HG02981 (cell line): Measurements from ENCODE around the gene SOX13.

Experiments used
- ATAC-seq: cut with Tn5 transposase; IDR thresholded peaks from one replicate; pipeline ENCODE4 v1.9.1; 2021; ENCODE audit warnings: mild to moderate bottlenecking, moderate library complexity; ENCODE audit not compliant: unreplicated experiment

Gene SOX13

DNA sequence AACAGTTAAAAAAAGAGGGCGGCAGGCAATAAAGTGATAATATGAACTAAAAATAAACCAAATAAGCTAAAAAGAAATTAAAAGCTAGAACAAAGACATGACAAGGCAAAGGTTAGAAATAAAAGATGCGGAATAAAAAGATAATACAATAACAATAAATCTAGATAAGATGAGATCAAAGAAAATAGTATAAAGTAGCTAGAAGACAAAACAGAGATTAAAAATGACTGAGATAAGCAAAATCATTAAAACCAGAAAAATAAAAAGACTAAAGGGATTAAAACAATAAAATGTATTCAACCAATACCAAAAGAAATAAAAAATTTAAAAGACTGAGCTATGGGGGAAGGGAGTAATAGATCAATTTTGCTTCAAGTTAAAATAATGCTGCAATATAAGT lies 10.8 kb upstream of the SOX13 start:
- ATAC-seq = no peak

DNA sequence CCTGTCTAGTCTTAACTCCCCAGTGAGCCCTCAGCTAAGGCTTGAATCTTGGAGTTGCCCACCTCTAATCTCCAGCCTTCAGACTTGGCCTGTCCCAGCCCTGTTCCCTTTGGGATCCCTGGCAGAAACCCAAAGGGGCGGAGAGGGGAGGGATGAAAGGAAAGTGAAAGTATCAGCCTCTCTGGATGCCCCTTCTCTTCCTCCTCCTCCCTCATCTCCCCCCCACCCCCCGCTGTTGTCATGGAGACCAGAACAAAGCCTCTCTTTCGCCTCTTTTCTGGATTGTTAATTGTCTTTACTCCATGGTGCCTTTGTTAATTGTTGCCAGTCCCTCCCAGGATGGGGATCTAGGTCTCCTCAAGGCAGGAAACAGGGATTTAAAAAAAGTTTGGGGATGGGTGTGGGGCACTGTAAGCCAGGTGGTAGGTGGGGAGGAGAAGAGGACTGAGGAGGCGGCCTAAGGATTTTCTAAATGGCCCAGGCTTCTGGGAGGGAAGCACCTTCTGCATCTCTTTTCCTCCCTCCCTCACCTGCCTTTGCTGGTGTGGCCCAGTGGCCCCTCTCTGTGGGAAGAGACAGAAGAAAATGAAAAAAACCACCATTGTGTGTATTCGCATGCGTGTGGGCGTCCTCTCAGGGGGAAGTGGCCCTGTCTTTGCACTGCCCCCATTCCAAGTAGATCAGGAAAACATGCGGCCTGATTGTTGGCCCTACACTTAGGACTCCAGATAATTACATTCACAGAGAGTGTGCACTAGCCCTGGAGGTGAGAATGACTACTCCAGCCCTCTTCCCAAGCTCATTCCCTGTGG lies 7.5 kb upstream of the SOX13 start:
- no peak for ATAC-seq

DNA sequence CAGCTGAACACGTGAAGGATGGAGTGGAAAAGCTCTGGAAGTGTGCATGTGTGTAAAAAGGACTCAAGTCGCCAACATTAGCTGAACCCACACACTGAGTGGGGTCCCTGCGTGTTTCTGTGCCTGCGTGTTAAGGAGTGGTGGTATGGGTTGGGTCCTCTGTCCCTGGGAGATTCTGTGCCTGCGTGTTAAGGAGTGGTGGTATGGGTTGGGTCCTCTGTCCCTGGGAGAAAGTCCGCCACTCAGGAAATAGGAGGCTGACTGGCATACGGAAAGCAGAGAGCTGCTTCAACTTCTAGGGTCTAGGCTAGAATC lies 7.0 kb upstream of the SOX13 start:
- ATAC-seq = no peak

DNA sequence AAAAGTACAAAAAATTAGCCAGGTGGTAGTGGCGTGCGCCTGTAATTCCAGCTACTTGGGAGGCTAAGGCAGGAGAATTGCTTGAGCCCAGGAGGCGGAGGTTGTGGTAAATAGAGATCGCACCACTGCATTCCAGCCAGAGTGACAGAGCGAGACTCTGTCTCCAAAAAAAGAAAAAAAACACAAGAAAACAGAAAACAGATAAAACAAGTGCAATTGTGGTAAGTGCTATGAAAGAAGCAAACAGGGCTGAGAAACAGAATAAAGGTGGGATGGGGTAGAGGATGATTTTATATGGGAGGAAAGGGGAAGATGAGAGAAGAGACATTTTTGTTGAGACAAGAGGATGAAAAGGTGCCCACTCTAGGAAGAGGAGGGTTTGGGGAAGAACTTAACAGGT lies 5.0 kb upstream of the SOX13 start:
- ATAC-seq = no peak

DNA sequence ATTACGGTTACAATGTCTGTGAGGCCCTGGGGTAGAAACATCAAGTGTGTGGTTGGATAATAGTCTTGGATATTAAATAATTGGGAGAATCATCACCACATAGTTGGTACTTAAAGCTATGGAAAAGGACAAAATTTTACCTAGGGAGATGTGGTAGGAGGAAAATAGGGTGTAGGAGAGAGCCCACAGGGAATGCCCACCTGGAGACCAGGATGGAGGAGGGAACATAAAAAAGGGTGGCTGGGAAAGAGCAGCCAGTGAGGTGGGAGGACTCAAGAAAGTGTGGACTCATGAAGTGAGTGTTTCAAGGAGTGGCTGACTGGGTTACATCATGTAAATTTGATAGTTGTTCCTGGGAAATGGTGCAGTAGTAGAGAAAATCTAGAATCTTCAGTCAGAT lies 3.0 kb upstream of the SOX13 start:
- ATAC-seq = no peak

DNA sequence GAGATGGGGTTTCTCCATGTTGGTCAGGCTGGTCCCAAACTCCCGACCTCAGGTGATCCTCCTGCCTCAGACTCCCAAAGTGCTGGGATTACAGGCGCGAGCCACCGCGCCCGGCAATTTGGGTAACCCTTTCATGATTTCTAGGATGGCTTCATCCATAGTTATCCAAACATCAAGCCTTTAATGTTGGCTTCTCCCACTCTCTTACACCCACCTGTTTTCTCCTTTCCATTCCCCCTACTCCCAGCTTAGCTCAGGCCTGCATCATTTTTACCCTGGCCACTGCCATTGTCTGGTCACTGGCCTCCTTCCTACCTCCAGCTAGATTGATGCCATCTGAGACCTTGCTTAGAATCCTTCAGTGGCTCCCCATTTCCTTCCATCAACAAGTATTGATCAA lies 2.0 kb upstream of the SOX13 start:
- ATAC-seq = no peak

DNA sequence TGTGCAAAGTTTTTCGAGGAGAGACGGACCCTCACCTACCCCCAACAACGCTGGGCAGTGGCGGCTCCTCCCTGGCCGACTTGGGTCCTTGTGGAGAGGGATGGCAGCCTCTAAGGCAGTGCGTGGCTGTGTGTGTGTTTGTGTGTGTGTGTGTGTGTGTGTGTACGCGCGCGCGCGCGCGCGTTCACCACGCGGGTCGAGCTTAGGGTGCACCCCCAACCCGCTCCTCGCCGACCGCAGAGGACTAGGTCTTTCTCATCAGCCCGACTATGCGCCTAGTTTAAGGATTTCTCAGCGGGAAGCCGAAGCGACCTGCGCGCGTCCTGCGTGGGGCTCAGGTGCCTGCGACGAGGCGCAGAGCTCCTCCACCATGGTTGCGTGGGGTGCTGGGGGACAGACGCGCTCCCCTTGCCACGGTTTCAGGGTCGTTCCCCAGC lies 940 bp downstream of the SOX13 start:
- no peak for ATAC-seq

DNA sequence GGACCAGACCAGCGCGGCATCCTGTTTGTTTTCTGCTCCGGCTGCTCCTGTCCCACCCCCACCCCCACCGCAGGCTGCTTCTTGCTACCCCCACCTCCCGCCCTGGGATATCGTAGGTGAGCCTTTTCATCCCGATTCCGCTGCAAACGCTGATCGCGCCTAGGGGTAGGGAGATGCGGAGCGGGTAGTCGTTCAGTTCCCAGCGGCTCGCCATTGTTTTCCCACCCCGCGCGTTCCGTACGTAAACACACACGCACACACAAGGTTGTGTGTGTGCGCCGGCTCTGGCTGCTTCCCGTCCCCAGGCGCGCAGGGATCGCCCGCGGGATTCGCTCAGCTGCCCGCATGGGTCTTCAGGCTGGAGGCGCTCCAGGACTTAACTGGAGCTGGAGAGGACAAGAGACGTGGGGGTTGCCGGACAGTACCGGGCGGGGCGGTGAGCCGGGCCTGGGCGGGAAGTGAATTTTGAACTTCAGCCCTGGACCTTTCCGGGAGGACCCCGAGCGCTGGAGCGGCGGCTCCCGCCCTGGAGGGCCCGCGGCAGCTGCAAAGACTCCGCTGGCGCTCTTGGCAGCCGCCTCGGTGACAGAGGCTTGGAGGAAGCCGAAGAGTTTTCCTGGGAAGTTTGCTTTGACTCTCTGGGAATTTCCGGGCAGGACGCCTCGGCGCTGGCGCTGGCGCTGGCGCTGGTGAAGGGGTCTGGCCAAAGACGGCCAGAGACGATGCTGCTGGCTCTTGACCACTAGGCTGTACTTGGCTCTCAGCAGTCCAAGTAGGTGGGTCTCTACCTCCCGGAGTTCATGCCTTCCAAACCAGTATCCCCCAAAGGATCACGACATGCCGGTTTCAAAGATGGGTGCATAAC lies 1.6 kb downstream of the SOX13 start:
- ATAC-seq = no peak

DNA sequence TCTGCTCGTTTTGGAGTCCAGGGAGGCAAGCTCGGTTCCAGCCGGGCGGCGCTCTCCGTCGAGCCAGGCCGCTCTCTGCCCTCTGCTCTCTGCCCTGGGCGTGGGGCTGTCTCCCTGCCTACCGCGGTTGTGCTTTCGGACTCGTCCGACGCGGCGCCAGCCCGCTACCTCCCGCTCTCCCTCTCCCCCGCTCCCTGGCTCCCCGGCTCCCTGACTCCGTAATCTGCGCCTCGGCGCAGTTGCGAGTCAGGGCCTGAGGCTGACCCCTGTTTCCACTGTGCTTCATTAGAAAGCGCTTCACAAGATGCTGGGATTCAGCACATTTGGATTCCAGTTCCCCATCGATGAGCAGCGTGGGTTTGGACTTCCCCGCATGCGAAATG lies 2.2 kb downstream of the SOX13 start:
- ATAC-seq = no peak

DNA sequence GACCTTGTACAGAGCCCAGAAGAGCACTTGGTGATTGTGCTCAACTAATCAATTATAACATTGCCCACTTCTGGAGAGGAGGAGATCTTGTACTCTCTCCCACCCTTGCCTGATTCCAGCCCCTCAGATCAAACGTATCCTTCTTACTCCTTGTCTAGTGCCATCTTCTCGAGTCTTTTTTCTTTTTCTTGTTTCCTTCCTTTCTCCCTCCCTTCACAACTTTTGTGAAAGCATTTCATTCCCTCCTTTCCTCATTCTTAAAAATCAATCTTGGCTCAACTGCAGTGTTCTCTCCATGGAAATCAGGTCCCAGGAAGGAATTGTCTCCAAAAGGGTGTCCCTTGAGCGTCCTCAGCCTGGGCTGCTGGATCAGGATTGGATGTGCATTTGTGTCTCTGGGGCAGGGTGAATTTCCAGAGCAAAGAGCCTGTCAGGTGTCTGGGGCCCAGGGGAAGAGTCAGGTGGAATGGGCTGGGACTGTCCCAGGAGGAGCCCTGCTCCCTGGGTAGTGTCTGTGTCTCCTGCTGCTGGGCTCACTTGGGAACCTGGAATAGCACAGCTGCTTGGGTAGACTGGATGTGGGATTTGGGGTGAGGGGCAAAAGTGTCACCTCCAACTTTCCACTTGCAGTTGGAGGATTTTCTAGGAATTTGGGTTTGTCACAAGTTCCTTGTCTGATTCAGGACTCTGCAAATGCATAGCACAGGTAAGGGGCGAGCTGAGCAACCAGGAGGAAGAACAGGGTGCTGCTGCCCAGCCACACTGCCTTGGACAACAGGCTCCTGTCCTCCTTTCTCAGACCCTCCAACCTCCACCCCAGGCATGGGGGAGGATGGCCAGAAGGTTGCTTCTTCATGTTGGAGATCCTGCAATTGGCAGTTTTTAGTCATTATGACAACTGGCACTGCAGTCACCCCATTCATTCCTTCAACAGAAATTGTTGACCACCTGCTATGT lies 3.3 kb downstream of the SOX13 start:
- no peak for ATAC-seq

DNA sequence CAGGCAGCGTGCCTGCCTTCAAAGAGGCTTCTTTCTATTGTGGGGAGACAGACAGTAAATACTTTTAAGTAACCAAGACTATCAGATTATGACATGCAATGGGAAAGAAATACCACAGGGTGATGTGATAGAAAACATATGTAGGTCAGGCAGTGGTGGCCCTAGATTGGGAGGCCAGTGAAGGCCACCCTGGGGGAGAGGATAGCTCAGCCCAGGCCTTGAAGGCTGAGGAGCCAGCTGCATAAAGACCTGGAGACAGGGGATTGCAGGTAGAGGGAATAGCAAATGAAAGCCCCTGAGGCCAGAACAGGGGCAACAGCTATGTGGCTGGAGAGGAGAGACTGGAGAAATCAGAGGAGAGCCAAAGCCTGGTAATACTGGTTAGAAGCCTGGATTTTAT lies 4.0 kb downstream of the SOX13 start:
- ATAC-seq = no peak

DNA sequence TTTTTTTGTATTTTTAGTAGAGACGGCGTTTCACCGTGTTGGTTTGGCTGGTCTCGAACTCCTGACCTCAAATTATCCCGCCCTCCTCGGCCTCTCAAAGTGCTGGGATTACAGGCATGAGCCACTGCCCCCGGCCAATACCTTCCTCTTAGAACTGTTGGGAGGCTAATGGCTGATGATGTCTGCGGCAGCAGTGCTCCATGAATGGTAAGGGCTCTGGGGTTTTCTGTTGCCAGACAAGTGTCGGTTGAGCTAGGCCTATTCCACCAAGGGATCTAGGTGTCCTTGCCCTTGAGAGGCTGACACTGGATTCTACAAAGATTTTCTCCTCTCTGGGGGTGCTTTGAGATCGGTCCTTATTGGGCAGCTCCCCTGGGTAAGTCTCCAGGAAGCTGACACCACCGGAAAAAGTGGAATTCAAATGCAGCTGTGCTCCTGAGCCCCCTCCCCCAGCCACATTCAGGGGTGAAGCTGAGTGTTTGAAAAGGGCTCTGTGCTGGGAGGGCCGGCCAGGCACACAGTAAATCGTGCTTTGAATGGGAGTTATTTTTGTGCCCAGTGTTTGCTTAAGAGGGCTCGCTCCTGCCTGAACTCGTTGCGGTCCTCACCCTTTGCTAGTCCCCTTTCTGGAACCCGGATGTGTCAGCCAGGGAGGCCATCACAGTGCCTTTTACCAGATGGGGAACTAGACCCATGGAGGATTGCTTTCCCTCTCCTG lies 5.2 kb downstream of the SOX13 start:
- no peak for ATAC-seq

DNA sequence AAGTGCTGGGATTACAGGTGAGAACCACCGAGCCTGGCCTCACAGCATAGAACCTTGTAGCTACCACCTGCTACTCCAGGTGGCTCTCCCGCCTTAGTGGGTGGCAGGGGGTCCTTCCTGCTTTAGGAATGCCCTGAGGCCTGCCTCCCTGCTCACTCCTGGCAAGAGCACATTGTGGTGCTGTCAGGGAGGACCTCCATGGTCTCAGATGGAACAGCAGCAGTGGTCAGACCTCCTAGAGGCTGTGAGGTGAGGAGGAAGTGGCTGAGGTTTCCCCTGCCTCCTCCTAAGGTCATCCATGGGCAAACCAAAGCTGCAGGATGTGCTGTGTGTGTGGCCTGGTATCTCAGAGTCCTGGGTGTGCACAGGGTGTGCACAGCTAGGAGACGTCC lies 6.7 kb downstream of the SOX13 start:
- ATAC-seq = no peak

DNA sequence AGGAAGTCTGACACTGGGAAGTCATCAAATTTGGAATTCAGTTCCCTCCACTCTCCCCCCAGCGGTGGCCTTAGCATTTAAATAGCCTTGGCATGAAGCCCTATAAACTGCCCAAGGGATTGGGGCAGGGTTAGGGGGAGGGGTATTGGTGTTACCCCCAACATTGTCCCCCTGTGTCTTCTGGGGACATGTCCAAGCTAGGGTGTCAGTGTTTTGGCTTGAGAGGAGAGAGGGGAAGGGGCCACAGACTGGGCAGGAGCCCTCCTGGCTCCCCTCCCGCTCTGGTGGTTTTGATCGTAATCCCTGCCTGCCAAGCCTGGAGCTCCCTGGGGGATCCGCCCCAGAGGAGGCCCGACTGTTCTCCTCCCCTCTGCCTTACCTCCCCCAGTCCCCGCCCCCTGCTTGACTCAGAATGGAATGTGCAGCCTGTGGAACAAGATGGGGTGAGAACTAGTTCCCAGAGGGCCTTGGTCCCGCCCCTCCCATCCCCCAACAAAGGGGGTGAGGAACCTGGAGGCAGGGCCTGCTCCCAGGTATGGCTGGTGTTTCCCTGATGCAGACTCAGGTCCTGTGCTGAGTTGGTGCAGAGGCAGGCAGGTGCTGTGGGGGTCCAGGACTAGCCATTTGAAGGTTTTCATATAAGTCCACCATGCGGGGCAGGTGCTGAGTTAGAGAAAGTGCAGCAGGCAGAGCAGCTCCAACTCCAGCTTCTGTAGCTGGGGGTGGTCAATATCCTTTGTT lies 7.4 kb downstream of the SOX13 start:
- no peak for ATAC-seq

DNA sequence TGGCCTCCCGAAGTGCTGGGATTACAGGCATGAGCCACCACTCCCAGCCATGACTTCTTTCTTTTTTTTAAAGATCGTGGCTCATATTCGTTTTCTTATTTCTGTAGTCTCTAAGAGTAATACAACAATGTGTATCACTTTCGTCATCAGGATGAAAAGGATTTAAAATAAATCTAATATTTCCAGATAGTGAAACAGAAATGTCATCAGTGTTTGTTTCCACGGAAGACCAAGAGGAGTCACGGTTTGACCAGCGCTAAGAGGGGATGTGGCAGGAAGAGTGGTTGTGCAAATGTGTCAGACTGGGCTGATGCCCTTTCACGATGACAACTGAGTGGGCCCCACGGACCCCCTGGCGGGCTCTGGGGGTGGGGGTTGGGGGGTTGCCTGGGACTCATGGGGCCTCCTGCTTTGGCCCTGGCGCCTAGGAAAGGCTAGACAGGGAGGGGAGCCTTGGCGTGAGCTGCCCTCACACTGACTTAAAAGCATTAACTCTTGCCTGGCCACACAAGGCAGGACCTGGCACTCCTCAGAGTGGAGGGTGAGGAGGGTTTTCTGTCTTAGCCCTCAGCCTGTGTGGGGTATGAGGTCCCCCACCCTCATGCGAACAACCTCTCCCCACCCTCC lies 8.4 kb downstream of the SOX13 start:
- no peak for ATAC-seq

DNA sequence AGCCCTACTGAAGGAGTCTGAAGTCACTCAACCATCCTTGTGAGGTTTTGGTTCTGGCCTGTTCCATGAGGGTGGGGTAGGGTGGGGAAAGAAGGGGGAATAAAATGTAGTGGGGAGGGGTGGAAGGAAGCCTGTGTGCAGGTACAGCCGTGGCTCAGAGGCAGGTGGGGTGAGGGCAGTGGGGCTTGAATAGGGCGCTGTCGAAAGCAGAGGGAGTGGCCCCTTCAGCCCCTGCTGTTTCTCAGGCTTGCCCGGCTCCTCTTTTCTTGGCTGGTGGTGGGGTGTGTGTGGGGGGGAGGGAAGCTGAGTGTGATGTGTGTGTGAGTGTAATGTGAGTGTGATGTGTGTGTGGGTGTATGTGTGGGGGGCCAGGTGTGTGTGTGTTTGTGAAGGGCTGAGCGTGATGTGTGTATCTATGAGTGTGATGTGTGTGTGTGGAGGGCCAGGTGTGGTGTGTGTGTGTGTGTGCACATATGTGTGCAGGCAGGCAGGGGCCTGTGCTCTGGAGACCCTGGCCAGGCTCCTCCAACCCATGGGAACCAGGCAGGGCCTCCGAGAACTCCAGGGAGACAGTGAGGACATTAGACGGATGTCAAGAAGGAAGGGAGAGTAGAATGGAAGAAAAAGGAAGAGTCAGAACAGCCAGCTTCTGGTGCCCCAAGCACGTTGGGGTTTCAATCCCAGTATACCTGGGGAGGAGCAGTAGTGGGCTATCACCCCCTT lies 9.0 kb downstream of the SOX13 start:
- ATAC-seq = no peak

DNA sequence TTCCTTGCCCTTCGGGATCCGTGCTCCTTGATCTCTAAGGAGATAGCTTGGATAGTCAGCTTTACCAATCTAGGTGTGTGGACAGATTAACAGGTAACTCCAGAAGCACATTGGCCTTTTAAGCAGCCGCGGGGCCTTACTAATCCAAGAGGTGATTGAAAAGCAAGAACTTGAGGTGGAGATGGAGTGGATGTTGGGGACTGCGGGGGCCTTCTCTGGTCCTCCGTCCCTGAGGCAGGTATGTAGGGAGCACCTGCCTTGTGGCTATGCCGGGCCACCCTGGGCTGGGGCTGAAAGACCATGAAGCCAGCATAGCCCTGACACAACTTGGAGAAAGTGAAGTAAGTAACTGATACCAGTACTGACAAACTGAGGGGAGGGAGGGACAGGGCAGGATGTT lies 10.6 kb downstream of the SOX13 start:
- no peak for ATAC-seq

DNA sequence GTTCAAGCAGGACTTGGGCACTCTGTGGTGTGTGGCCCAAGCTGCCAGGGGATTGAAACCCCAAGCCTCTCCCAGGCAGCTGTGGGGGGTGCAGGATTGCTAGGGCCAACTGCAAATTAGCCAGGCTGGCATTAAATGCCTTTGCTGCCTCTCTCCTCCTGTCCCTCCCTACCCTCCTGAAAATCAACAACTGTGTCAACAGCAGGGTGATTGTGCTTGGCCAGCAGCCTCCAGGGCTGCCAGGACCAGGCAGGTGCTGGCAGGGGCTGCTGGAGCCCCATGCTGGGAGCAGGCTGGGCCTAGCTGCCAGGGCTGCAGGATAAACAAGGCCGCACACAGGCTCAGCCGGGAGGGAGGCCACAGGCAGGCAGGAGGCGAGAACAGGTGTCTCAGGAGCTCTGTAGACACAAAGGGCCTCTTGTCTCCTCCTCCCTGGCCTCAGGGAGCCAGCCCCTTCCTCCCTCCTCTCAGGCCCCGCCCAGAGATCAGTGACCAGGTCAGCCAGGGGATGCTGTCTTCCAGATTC lies 11.4 kb downstream of the SOX13 start:
- no peak for ATAC-seq

DNA sequence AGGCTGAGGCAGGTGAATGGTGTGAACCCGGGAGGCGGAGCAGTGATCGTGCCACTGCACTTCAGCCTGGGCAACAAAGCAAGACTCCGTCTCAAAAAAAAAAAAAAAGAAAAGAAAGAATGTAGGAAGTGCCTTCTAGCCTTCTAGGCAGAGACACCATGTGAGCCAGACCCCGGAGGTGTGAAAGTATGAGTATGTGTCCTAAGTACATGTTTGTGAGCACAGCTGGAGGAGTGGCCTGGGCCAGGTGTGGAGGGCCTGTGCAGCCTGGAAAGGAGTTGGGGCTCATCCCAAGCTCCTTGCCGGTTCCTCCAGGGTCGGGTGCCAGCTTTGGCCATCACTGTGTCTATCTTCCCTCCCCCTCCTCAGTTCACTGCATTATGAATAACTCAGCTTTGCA lies 13.0 kb downstream of the SOX13 start:
- ATAC-seq = no peak
